Measurements from ENCODE around the gene FGFR2.

GRCh38 chr10:121510201-121510771 lies 88.0 kb downstream of the FGFR2 start:
- TF ChIP-seq GATA3 (IDR thresholded peaks at IDR 0.05; ENCODE audit: low read depth, low read length) (no peak), GATA2 (IDR thresholded peaks at IDR 0.05; ENCODE audit: low read depth, low read length) (no peak)
